HEK293 (cell line): Measurements from ENCODE around the gene TCHP.
A peak's percentile ranks its signal among the peaks of the same experiment; 100 is the strongest.

Experiments used
- GFI1B ChIP-seq: fragments of 450-650 bp; formaldehyde crosslinking; IDR thresholded peaks from 2 replicates; pipeline ENCODE4 v1.5.1; 2016; ENCODE audit warnings: missing biosample characterization, missing genetic modification characterization
- KLF1 ChIP-seq: fragments of 450-650 bp; formaldehyde crosslinking; IDR thresholded peaks from 2 replicates; pipeline ENCODE4 v1.5.1; 2016; ENCODE audit warnings: missing biosample characterization, missing genetic modification characterization
- KLF16 ChIP-seq: fragments of 450-650 bp; formaldehyde crosslinking; IDR thresholded peaks from 2 replicates; pipeline ENCODE4 v1.5.1; 2017; ENCODE audit warnings: missing biosample characterization, missing genetic modification characterization
- SCRT2 ChIP-seq: fragments of 450-650 bp; formaldehyde crosslinking; IDR thresholded peaks from 2 replicates; pipeline ENCODE4 v1.5.1; 2016; ENCODE audit warnings: missing biosample characterization, missing genetic modification characterization
- SETDB1 ChIP-seq: IDR thresholded peaks from one replicate; pipeline ENCODE4 v1.6.1; 2017; ENCODE audit warnings: mild to moderate bottlenecking, low read length, moderate library complexity, mixed read lengths; ENCODE audit not compliant: insufficient read length
- SP2 ChIP-seq: fragments of 450-650 bp; formaldehyde crosslinking; IDR thresholded peaks from 2 replicates; pipeline ENCODE4 v1.5.1; 2016; ENCODE audit warnings: missing biosample characterization, missing genetic modification characterization
- SP3 ChIP-seq: fragments of 450-650 bp; formaldehyde crosslinking; IDR thresholded peaks from 2 replicates; pipeline ENCODE4 v1.5.1; 2016; ENCODE audit warnings: missing biosample characterization, missing genetic modification characterization
- SP7 ChIP-seq: fragments of 450-650 bp; formaldehyde crosslinking; IDR thresholded peaks from 2 replicates; pipeline ENCODE4 v1.5.1; 2016; ENCODE audit warnings: missing biosample characterization, missing genetic modification characterization
- ZBTB10 ChIP-seq: fragments of 450-650 bp; formaldehyde crosslinking; IDR thresholded peaks from 2 replicates; pipeline ENCODE4 v1.5.1; 2016; ENCODE audit warnings: missing biosample characterization, missing genetic modification characterization
- ZBTB20 ChIP-seq: fragments of 450-650 bp; formaldehyde crosslinking; IDR thresholded peaks from 2 replicates; pipeline ENCODE4 v1.5.1; 2016; ENCODE audit warnings: missing biosample characterization, missing genetic modification characterization
- ZBTB26 ChIP-seq: fragments of 450-650 bp; formaldehyde crosslinking; optimal IDR thresholded peaks from 2 replicates; pipeline ENCODE3; 2016; ENCODE audit warnings: missing biosample characterization, mild to moderate bottlenecking, missing genetic modification characterization
- ZFP37 ChIP-seq: fragments of 450-650 bp; formaldehyde crosslinking; IDR thresholded peaks from 2 replicates; pipeline ENCODE4 v1.5.1; 2016; ENCODE audit warnings: missing biosample characterization, missing genetic modification characterization
- ZFP41 ChIP-seq: fragments of 450-650 bp; formaldehyde crosslinking; IDR thresholded peaks from 2 replicates; pipeline ENCODE4 v1.5.1; 2016; ENCODE audit warnings: missing biosample characterization, missing genetic modification characterization, borderline replicate concordance
- ZIC2 ChIP-seq: fragments of 450-650 bp; formaldehyde crosslinking; IDR thresholded peaks from 2 replicates; pipeline ENCODE4 v1.5.1; 2016; ENCODE audit warnings: missing biosample characterization, missing genetic modification characterization
- ZNF174 ChIP-seq: fragments of 450-650 bp; formaldehyde crosslinking; IDR thresholded peaks from 2 replicates; pipeline ENCODE4 v1.5.0; 2017; ENCODE audit warnings: missing biosample characterization, mild to moderate bottlenecking, missing genetic modification characterization
- ZNF184 ChIP-seq: fragments of 450-650 bp; IDR thresholded peaks from 2 replicates; pipeline ENCODE4 v1.5.1; 2018; ENCODE audit warnings: missing biosample characterization, mild to moderate bottlenecking, missing genetic modification characterization
- ZNF341 ChIP-seq: fragments of 450-650 bp; formaldehyde crosslinking; IDR thresholded peaks from 2 replicates; pipeline ENCODE4; 2016; ENCODE audit warnings: low read depth, missing biosample characterization, missing genetic modification characterization
- ZNF600 ChIP-seq: fragments of 450-650 bp; formaldehyde crosslinking; IDR thresholded peaks from 2 replicates; pipeline ENCODE4 v1.5.1; 2016; ENCODE audit warnings: missing biosample characterization, missing genetic modification characterization
- ZNF747 ChIP-seq: fragments of 450-650 bp; formaldehyde crosslinking; IDR thresholded peaks from 2 replicates; pipeline ENCODE4 v1.5.1; 2016; ENCODE audit warnings: missing biosample characterization, missing genetic modification characterization
- ZNF843 ChIP-seq: fragments of 450-650 bp; formaldehyde crosslinking; IDR thresholded peaks from 2 replicates; pipeline ENCODE4 v1.5.1; 2016; ENCODE audit warnings: missing biosample characterization, missing genetic modification characterization
- ZSCAN16 ChIP-seq: fragments of 450-650 bp; formaldehyde crosslinking; IDR thresholded peaks from 2 replicates; pipeline ENCODE4 v1.5.1; 2016; ENCODE audit warnings: missing biosample characterization, missing genetic modification characterization
- ZSCAN30 ChIP-seq: fragments of 450-650 bp; IDR thresholded peaks from 2 replicates; pipeline ENCODE4 v1.5.1; 2018; ENCODE audit warnings: missing biosample characterization, mild to moderate bottlenecking, missing genetic modification characterization, moderate library complexity
- ZXDB ChIP-seq: fragments of 450-650 bp; formaldehyde crosslinking; IDR thresholded peaks from 2 replicates; pipeline ENCODE4 v1.5.1; 2016; ENCODE audit warnings: missing biosample characterization, missing genetic modification characterization
- TF ChIP-seq, protein P1 (sequence below): fragments of 450-650 bp; formaldehyde crosslinking; IDR thresholded peaks from 2 replicates; pipeline ENCODE4 v1.5.1; 2016; ENCODE audit warnings: missing biosample characterization, missing genetic modification characterization
- TF ChIP-seq, protein P2 (sequence below): fragments of 450-650 bp; formaldehyde crosslinking; IDR thresholded peaks from 2 replicates; pipeline ENCODE4 v1.5.1; 2016; ENCODE audit warnings: missing biosample characterization, missing genetic modification characterization
- TF ChIP-seq, protein P3 (sequence below): fragments of 450-650 bp; formaldehyde crosslinking; IDR thresholded peaks from 2 replicates; pipeline ENCODE4 v1.5.1; 2016; ENCODE audit warnings: missing biosample characterization, missing genetic modification characterization
- TF ChIP-seq, protein P4 (sequence below): fragments of 450-650 bp; formaldehyde crosslinking; IDR thresholded peaks from 2 replicates; pipeline ENCODE4 v1.5.1; 2017; ENCODE audit warnings: missing biosample characterization, missing genetic modification characterization

The TCHP gene

DNA sequence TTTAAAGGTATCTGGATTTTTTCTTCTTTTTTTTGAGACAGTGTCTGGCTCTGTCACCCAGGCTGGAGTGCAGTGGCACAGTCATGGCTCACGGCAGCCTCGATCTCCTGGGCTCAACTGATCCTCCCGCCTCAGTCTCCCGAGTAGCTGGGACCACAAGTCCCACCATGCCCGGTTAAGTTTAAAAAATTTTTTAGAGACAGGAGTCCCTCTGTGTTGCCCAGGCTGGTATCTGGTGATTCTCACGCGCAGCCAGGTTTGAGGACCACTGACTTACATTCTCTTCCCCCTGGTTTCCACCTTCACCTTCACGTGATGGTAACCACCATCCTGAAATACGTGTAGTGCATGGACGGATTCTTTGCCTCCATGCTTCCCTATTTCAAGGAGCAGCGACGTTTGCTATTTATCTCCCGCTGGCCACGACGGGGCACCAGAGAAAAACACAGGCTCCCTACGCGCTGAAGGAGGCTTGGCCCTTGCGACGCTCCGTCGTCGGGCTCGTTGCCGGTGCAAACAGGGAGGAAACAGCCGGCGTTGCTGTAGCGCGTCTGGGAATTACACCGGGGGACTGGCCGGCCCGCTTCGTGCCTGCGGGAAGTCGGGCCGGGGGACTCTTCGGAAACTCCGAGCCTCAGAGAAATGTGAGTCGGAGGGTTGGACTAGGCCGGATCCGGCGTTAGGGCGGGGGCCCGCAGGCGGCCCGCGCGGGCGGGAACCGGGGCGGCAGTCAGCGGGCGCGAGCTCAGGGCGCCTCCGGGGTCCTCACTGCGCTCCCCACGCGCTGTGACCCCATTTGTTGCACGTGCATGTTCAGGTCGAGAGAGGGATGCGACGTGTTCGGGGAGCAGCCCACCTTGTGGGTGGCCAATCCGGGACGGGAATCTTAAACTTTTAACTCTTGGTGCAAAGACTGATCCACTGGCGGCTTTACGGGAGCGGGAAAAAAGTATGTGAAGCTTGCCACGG is at the start of gene TCHP (continued):
- TF ChIP-seq ZBTB10 (tag by site-specific recombination) (0 out of 2 replicates have a peak, but pooled peaks have one; percentile 44), ZBTB26 (tag by site-specific recombination) (peak; percentile 88), SP2 (tag by site-specific recombination) (peak; percentile 45), KLF16 (tag by site-specific recombination) (0 out of 2 replicates have a peak, but pooled peaks have one; percentile 31), ZNF184 (tag by site-specific recombination) (no peak), ZNF174 (no peak), SETDB1 (no peak), ZBTB20 (tag by site-specific recombination) (peak; percentile 87), ZFP41 (tag by site-specific recombination) (no peak), ZXDB (0 out of 2 replicates have a peak, but pooled peaks have one; percentile 61), ZNF747 (tag by site-specific recombination) (no peak), ZNF600 (tag by site-specific recombination) (peak; percentile 78), ZSCAN16 (tag by site-specific recombination) (peak; percentile 76; the same call in 1 of the 2 replicates), KLF1 (tag by site-specific recombination) (0 out of 2 replicates have a peak, but pooled peaks have one; percentile 31), GFI1B (tag by site-specific recombination) (no peak), ZNF843 (peak; percentile 19; the same call in 1 of the 2 replicates), ZIC2 (tag by site-specific recombination) (peak; percentile 88), ZNF341 (tag by site-specific recombination) (peak; percentile 78), SCRT2 (tag by site-specific recombination) (peak; percentile 51), ZFP37 (tag by site-specific recombination) (peak; percentile 91), SP3 (tag by site-specific recombination) (peak; percentile 14; the same call in 1 of the 2 replicates), SP7 (peak; percentile 68), ZSCAN30 (tag by site-specific recombination) (peak; percentile 80; the same call in 1 of the 2 replicates)
- TF ChIP-seq, protein P1, sequence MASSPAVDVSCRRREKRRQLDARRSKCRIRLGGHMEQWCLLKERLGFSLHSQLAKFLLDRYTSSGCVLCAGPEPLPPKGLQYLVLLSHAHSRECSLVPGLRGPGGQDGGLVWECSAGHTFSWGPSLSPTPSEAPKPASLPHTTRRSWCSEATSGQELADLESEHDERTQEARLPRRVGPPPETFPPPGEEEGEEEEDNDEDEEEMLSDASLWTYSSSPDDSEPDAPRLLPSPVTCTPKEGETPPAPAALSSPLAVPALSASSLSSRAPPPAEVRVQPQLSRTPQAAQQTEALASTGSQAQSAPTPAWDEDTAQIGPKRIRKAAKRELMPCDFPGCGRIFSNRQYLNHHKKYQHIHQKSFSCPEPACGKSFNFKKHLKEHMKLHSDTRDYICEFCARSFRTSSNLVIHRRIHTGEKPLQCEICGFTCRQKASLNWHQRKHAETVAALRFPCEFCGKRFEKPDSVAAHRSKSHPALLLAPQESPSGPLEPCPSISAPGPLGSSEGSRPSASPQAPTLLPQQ (tag by site-specific recombination), result peak; percentile 47
- TF ChIP-seq, protein P2, sequence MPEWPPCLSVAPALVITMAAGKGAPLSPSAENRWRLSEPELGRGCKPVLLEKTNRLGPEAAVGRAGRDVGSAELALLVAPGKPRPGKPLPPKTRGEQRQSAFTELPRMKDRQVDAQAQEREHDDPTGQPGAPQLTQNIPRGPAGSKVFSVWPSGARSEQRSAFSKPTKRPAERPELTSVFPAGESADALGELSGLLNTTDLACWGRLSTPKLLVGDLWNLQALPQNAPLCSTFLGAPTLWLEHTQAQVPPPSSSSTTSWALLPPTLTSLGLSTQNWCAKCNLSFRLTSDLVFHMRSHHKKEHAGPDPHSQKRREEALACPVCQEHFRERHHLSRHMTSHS (tag by site-specific recombination), result no peak
- TF ChIP-seq, protein P3, sequence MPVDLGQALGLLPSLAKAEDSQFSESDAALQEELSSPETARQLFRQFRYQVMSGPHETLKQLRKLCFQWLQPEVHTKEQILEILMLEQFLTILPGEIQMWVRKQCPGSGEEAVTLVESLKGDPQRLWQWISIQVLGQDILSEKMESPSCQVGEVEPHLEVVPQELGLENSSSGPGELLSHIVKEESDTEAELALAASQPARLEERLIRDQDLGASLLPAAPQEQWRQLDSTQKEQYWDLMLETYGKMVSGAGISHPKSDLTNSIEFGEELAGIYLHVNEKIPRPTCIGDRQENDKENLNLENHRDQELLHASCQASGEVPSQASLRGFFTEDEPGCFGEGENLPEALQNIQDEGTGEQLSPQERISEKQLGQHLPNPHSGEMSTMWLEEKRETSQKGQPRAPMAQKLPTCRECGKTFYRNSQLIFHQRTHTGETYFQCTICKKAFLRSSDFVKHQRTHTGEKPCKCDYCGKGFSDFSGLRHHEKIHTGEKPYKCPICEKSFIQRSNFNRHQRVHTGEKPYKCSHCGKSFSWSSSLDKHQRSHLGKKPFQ (tag by site-specific recombination), result no peak
- TF ChIP-seq, protein P4, sequence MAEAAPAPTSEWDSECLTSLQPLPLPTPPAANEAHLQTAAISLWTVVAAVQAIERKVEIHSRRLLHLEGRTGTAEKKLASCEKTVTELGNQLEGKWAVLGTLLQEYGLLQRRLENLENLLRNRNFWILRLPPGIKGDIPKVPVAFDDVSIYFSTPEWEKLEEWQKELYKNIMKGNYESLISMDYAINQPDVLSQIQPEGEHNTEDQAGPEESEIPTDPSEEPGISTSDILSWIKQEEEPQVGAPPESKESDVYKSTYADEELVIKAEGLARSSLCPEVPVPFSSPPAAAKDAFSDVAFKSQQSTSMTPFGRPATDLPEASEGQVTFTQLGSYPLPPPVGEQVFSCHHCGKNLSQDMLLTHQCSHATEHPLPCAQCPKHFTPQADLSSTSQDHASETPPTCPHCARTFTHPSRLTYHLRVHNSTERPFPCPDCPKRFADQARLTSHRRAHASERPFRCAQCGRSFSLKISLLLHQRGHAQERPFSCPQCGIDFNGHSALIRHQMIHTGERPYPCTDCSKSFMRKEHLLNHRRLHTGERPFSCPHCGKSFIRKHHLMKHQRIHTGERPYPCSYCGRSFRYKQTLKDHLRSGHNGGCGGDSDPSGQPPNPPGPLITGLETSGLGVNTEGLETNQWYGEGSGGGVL (tag by site-specific recombination), result no peak
